ENCODE measurements around the gene C2CD2. TPM values are rescaled to one million over a fixed set of nuclear protein-coding genes. Genes with fewer than 3 reads are reported as not detected.

C2CD2 gene
- total and polyA plus RNA-seq, 2 experiments from 2014 or later = 4.5 to 16.2 TPM

DNA sequence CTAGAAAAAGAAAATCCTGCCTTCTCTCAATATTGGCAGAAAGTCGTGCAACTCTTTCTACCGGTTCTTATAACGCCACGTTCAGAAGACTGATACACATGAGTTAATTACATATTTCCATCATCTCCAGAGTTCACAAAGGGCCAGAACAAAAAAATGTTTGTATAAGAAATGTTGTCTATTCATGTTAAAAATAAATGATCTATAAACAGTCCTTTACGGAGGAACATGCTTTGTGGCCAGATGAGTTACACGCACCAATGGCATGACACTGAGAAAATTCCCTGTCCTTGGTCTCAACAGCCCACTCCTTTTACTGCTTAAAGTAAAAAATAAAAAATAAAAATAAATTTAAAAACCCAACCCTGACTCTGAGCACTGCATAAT, 29.5 kb downstream of the C2CD2 start:
- no peaks in the 10 kb centered on the region for H3K36me3 Mint-ChIP-seq (ENCODE audit: low read depth)
- DNase-seq (ENCODE audit: low spot score) = no peak

GRCh38 chr21:41923631-41924367, 30.0 kb downstream of the C2CD2 start:
- Histone ChIP-seq H3F3A (replicated peaks; ENCODE audit: low read depth) (no peaks in the 10 kb centered on the region), H3K4me3 (no peak overlapping the region), H2AFZ (no peak overlapping the region), H3K4me2 (no peak overlapping the region), H4K20me1 (replicated peaks; ENCODE audit: insufficient read depth) (no peaks in the 10 kb centered on the region), H3K27ac (ENCODE audit: low read depth) (no peak overlapping the region), H3K36me3 (ENCODE audit: insufficient read depth) (no peaks in the 10 kb centered on the region), H3K79me2 (replicated peaks; ENCODE audit: insufficient read depth) (peaks cover 6% of the 10 kb centered on the region; the same call in 1 of the 2 replicates), H3K27me3 (ENCODE audit: insufficient read depth) (no peaks in the 10 kb centered on the region), H3K4me1 (ENCODE audit: insufficient read depth) (peaks cover 28% of the 10 kb centered on the region), H3K9me2 (ENCODE audit: insufficient read depth) (no peaks in the 10 kb centered on the region)
- DNase-seq (ENCODE audit: low spot score) = no peak
- no peak overlapping the region for H3K4me3 Mint-ChIP-seq
- H3K4me1 Mint-ChIP-seq = peaks cover 26% of the 10 kb centered on the region
- H3K27ac Mint-ChIP-seq = no peak overlapping the region
- H3K36me3 Mint-ChIP-seq (ENCODE audit: low read depth) = no peaks in the 10 kb centered on the region
- no peaks in the 10 kb centered on the region for H3K9me3 Mint-ChIP-seq
- no peak for ATAC-seq
- peaks cover 8% of the 10 kb centered on the region for H3K27me3 Mint-ChIP-seq (ENCODE audit: insufficient read depth, low read depth, poor library complexity)
- TF ChIP-seq ZNF331 (CRISPR knock-in tag; IDR thresholded peaks at IDR 0.05; ENCODE audit: low read depth) (no peak), EZH2phosphoT487 (IDR thresholded peaks at IDR 0.05; ENCODE audit: unreplicated experiment) (no peak), CREB1 (CRISPR knock-in tag; IDR thresholded peaks at IDR 0.05; ENCODE audit: low read depth) (no peak), STAT1 (IDR thresholded peaks at IDR 0.05; ENCODE audit: unreplicated experiment) (no peak), JUNB (IDR thresholded peaks at IDR 0.05; ENCODE audit: unreplicated experiment) (no peak), EZH2 (IDR thresholded peaks at IDR 0.05; ENCODE audit: low read depth, unreplicated experiment) (no peak), NANOG (IDR thresholded peaks at IDR 0.05; ENCODE audit: borderline replicate concordance) (no peak)
- TF ChIP-seq, protein P1, sequence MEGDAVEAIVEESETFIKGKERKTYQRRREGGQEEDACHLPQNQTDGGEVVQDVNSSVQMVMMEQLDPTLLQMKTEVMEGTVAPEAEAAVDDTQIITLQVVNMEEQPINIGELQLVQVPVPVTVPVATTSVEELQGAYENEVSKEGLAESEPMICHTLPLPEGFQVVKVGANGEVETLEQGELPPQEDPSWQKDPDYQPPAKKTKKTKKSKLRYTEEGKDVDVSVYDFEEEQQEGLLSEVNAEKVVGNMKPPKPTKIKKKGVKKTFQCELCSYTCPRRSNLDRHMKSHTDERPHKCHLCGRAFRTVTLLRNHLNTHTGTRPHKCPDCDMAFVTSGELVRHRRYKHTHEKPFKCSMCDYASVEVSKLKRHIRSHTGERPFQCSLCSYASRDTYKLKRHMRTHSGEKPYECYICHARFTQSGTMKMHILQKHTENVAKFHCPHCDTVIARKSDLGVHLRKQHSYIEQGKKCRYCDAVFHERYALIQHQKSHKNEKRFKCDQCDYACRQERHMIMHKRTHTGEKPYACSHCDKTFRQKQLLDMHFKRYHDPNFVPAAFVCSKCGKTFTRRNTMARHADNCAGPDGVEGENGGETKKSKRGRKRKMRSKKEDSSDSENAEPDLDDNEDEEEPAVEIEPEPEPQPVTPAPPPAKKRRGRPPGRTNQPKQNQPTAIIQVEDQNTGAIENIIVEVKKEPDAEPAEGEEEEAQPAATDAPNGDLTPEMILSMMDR (conservative IDR thresholded peaks at IDR 0.05; ENCODE audit: low read depth in 2 of 2) = no peak
- TF ChIP-seq, protein P2, sequence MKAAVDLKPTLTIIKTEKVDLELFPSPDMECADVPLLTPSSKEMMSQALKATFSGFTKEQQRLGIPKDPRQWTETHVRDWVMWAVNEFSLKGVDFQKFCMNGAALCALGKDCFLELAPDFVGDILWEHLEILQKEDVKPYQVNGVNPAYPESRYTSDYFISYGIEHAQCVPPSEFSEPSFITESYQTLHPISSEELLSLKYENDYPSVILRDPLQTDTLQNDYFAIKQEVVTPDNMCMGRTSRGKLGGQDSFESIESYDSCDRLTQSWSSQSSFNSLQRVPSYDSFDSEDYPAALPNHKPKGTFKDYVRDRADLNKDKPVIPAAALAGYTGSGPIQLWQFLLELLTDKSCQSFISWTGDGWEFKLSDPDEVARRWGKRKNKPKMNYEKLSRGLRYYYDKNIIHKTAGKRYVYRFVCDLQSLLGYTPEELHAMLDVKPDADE (IDR thresholded peaks at IDR 0.05) = no peak

More for the DNA sequence above, 29.5 kb downstream of the C2CD2 start:
- Histone ChIP-seq H3K36me3 (ENCODE audit: insufficient read depth) (no peaks in the 10 kb centered on the region), H3K9me2 (ENCODE audit: insufficient read depth) (no peaks in the 10 kb centered on the region), H2AFZ (no peak overlapping the region), H3K79me2 (replicated peaks; ENCODE audit: insufficient read depth) (peaks cover 6% of the 10 kb centered on the region; the same call in 1 of the 2 replicates), H4K20me1 (replicated peaks; ENCODE audit: insufficient read depth) (no peaks in the 10 kb centered on the region), H3K4me1 (ENCODE audit: insufficient read depth) (peaks cover 28% of the 10 kb centered on the region), H3K4me2 (no peak overlapping the region), H3K4me3 (no peak overlapping the region), H3K27me3 (ENCODE audit: insufficient read depth) (no peaks in the 10 kb centered on the region), H3F3A (replicated peaks; ENCODE audit: low read depth) (no peaks in the 10 kb centered on the region), H3K27ac (ENCODE audit: low read depth) (0 out of 2 replicates have a peak overlapping the region, but pooled peaks have one; percentile 34)
- no peak overlapping the region for H3K4me3 Mint-ChIP-seq
- H3K27ac Mint-ChIP-seq = no peak overlapping the region
- peaks cover 26% of the 10 kb centered on the region for H3K4me1 Mint-ChIP-seq
- H3K9me3 Mint-ChIP-seq = no peaks in the 10 kb centered on the region
- ATAC-seq = no peak
- TF ChIP-seq EZH2 (IDR thresholded peaks at IDR 0.05; ENCODE audit: low read depth, unreplicated experiment) (no peak), ZNF114 (CRISPR knock-in tag; IDR thresholded peaks at IDR 0.05) (no peak)
- TF ChIP-seq, protein P1 (conservative IDR thresholded peaks at IDR 0.05; ENCODE audit: low read depth in 2 of 2) = no peak
- peaks cover 8% of the 10 kb centered on the region for H3K27me3 Mint-ChIP-seq (ENCODE audit: insufficient read depth, low read depth, poor library complexity)
